SHP77 (cell line): ENCODE results near the gene CNKSR1.
"Not testable (repeated sequence)": the region's sequence is repeated elsewhere in the genome, so short reads cannot be mapped to it uniquely, and the experiment has no call there.

Source experiments
- DNase-seq, 2 experiments: peaks; one replicate each; lab custom pipeline; 2025; lab: John Stamatoyannopoulos, UW

The CNKSR1 gene

DNA sequence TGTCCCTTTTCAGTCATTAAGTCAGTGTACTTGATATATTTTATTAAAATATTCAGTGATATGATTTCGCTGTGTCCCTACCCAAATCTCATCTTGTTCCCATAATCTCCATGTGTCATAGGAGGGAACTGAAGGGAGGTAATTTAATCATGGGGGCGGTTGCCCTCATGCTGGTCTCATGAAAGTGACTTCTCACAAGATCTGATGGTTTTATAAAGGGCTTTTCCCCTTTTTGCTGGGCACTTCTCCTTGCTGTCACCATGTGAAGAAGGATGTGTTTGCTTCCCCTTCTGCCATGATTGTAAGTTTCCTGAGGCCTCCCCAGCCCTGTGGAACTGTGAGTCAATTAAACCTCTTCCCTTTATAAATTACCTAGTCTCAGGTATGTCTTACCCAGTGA lies 53.4 kb downstream of the CNKSR1 start:
- DNase-seq, result not testable (repeated sequence)

DNA sequence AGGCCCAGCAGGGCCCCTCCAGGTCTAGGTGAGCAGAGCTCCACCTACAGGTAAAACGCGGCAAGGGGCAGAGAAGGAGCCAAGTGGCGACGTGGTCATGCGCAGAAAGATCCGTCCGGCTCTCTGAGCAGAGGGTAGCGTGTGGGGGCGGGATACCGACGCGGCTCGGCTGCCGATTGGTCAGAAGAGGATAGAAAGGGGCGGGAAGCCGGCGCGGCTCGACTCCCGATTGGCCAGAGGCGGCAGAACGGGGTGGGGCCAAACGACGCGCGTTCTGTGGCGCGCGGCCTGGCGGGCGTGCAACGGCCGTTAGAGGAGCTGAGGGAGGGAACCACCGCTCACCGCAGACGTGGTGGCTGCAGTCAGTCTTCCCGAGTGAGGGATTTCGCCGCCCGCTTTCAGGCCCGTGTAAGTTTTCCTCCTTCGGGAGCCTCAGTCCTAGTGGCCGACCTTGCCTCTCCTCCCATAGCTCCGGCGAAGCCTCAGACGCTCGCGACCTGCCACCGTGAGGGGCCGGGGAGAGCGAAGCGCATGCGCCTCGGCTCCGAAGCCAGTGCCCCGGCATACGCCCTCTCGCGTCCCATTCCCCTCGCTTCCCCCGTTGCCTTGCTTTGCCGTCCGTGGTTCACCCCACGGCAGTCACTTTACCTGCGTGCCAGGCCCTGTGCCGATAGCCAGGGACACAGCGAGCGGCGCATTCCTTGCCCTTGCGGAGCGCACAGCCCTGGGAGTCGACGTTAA lies 56.8 kb downstream of the CNKSR1 start, which contains the start of gene CEP85:
TSS of gene CEP85 (plus strand) at position 298 of the 741 bp plus-strand sequence. CDS start 5,584 bp downstream, outside the sequence.
- peak; percentile 95 to 96 for DNase-seq

- peak in 1 of 2 experiments; percentile 17 for DNase-seq
Measured at GRCh38 chr1:26234644-26235370, 57.5 kb downstream of the CNKSR1 start.

- DNase-seq, result peak; percentile 16 to 18
Measured at GRCh38 chr1:26237230-26237966, 60.1 kb downstream of the CNKSR1 start.
